Epithelial cell of alveolus of lung (primary cell): ENCODE results near the gene GP2. TPM values are rescaled to one million over a fixed set of nuclear protein-coding genes. Genes with fewer than 3 reads are reported as not detected.

Experiments
- total RNA-seq: library from RNA; depleted of rRNA; stranded (reverse); fragments of >200 nt; gene quantifications from 2 replicates; pipeline ENCODE4 v1.2.1, GENCODE V29; 2015

GP2 gene
- total RNA-seq, result not detected in 2 replicates

DNA sequence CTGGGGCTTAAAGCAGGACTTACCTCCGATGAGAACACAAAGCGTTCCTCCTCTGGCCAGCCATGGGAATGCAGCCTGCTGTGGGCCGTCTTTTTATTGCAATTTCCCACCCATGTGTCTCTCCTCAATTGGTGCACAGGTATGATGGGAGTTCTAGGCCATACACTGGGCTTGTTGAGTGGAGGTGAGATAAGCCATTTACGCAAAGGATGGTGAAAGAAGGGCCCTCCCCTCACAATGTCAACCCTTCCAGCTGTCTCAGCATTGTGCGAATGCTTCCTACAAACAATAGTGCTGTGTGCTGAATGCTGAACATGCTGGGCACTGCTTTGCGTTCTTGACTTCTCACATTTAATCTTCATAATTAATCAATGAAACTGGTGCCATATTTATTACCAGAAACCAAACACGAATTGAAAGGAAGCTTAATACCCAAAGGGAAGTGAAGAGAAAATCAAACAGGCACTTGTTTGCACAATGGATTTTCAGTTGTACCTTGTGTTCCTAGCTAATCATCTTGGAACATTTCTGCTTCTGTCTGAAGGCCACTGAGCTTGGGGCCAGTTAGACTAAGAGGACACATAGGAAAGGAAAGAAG is at the start of gene GP2:
Gene GP2 (minus strand): TSS at position 70 of the 598 bp plus-strand sequence. CDS start 1,082 bp downstream, outside the sequence.

DNA sequence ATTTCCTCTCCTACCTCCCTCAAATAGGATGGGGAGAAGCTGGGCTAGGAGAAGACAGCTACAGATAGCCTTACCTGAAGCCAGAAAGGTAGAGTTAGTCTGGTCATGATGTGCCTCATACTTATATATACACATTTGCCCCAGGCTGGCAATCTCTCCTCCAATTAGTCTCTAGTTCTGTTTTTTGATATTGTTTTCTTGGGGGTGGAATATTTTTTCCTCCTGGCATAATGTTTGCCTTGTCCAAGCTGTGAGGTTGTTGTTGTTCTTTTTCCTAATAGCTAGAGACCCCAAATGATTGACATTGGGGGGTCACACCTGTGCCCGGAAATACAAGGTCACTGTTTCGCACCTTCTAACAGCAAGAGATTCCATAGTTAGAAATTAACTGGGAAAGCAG is 25.3 kb upstream of the GP2 start, which contains the start of gene UMOD:
Gene UMOD (minus strand): TSS at position 101 of the 400 bp plus-strand sequence. CDS start 1,978 bp downstream, outside the sequence.

Other genes starting within 250 kb of the GP2 start
- not detected in 2 replicates for gene UMOD, start 25.2 kb upstream of the GP2 start, total RNA-seq
- gene PDILT, start 77.2 kb upstream of the GP2 start, total RNA-seq, result not detected in 2 replicates
- gene ACSM5, start 82.0 kb upstream of the GP2 start, total RNA-seq, result 0.16 TPM in 1 of 2 replicates, not detected in the other
- gene ACSM2A, start 124.0 kb upstream of the GP2 start, total RNA-seq, result not detected in 2 replicates
- gene ACSM2B, start 248.9 kb upstream of the GP2 start, total RNA-seq, result not detected in 2 replicates